Measurements from ENCODE around the gene COMT. TPM values are rescaled to one million over a fixed set of nuclear protein-coding genes. Genes with fewer than 3 reads are reported as not detected.

Gene COMT
- total and polyA plus RNA-seq, 9 of the 15 experiments (the other 6 are each of a cell fraction or from before 2014, with no cell fraction given) = 12.5 to 351 (median 155) TPM

DNA sequence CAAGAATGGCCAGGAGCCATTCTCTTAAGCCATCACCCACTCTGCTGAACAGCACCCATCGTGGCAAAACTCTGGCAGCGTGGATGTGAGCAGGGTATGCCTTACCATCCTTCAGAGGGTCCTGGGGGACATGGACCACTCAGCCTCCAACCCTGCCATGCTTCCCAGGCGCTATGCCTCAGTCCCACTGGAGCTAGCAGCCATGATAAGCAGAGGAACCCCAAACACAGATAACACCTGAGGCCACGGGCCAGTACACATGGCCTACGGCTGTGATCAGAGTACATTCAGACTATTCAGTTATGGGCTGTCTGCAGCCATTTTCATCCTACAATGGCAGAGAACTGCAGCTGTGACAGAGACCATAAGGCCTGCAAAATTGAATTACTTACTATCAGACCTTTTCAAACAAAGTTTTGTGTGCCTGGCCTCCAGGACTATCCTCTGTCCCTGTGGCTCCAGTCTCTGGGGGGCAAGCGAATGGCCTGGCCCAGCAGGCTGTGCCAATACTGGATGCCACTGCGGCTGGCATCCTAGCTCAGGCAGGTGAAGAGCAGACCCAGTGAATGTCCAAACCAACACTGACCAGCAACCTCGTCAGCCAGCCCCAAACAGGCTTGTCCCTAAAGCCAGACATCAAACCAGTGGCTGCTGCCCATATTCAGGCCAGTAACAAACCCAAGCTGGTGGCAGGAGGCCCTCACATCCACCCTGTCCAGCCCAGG is 68.2 kb downstream of the COMT start:
- DNase-seq (ENCODE audit: extremely low read depth in 1 of 4, low spot score in 3 of 4) (peak in 2 of 4 experiments; percentile 74 to 77), ATAC-seq (peak; percentile 38), FAIRE-seq (peak; percentile 81)
- BruUV-seq (replicated peaks) = no TSS peak
- POLR2A ChIA-PET = interaction anchor here (0.5 to 10.0 kb wide), 14 partner anchors 11 to 120 kb away, joined by 3 to 120 read pairs (median 3); partner anchors contain the start of genes RANBP1, TANGO2 and TRMT2A
- peaks cover 18% of the 10 kb centered on the region; the same call in 2 of the 3 replicates for H3K36me3 ChIP-seq (ENCODE audit: control insufficient read depth, insufficient read depth, low read length)
- in situ Hi-C loops (cut with MboI) = loop anchor here (5.0 kb wide), 1 partner anchor 37 kb away; no protein-coding TSS in a partner anchor
- H3K9ac ChIP-seq (ENCODE audit: insufficient read depth in 1 of 2, low read depth in 2 of 2, low read length in 2 of 2) = peak overlapping the region in 1 of 2 experiments; percentile 89; a peak in 2 of 4 replicates
- no peak overlapping the region; the same call in 2 of the 3 replicates for H3K27ac ChIP-seq (ENCODE audit: extremely low read depth, low read depth, low read length)
- peaks cover 34% of the 10 kb centered on the region for H3K79me2 ChIP-seq (ENCODE audit: control insufficient read depth, insufficient read depth, low read length)
- 55% methylated on average over 8 of the region's 8 CpGs for WGBS (ENCODE audit: insufficient coverage, low coverage, missing lambda C conversion rate)
- H3K9me1 ChIP-seq (ENCODE audit: control insufficient read depth, insufficient read depth, low read length) = peaks cover 24% of the 10 kb centered on the region
- H4K20me1 ChIP-seq (replicated peaks; ENCODE audit: control insufficient read depth, insufficient read depth, low read length) = peaks cover 15% of the 10 kb centered on the region; the same call in 1 of the 2 replicates
- H2AFZ ChIP-seq (ENCODE audit: low read depth, low read length) = no peak overlapping the region
- intact Hi-C loops (cut with micrococcal nuclease) = no loop called here
- H3K9me3 ChIP-seq (replicated peaks; ENCODE audit: control insufficient read depth, insufficient read depth, low read depth, low read length) = peaks cover 4% of the 10 kb centered on the region; the same call in 1 of the 2 replicates
- CTCF ChIA-PET (ENCODE audit: low intra/inter-chr PET ratio) = interaction anchor here (5.7 kb wide), 1 partner anchor 39 kb away, joined by 109 read pairs; no protein-coding TSS in a partner anchor
- H3K4me1 ChIP-seq (replicated peaks in 1 of 2; ENCODE audit: control insufficient read depth in 2 of 2, insufficient read depth in 2 of 2, low read length in 2 of 2) = peaks cover 59 to 74% of the 10 kb centered on the region in 2 experiments
- no peaks in the 10 kb centered on the region for H3K27me3 ChIP-seq (ENCODE audit: control insufficient read depth in 2 of 2, insufficient read depth in 2 of 2, low read length in 2 of 2)
- peak overlapping the region; percentile 8; the same call in 1 of the 2 replicates for H3K4me2 ChIP-seq (ENCODE audit: insufficient read depth, low read length)
- no peak overlapping the region for H3K4me3 ChIP-seq
- TF ChIP-seq BHLHE40 (IDR thresholded peaks at IDR 0.05; ENCODE audit: low read length) = peak; percentile 68
- TF ChIP-seq, protein P1, sequence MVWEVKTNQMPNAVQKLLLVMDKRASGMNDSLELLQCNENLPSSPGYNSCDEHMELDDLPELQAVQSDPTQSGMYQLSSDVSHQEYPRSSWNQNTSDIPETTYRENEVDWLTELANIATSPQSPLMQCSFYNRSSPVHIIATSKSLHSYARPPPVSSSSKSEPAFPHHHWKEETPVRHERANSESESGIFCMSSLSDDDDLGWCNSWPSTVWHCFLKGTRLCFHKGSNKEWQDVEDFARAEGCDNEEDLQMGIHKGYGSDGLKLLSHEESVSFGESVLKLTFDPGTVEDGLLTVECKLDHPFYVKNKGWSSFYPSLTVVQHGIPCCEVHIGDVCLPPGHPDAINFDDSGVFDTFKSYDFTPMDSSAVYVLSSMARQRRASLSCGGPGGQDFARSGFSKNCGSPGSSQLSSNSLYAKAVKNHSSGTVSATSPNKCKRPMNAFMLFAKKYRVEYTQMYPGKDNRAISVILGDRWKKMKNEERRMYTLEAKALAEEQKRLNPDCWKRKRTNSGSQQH (CRISPR knock-in tag; IDR thresholded peaks at IDR 0.05) = no peak
- TF ChIP-seq MCM2 (IDR thresholded peaks at IDR 0.05; ENCODE audit: low read depth) = no peak
- TF ChIP-seq, protein P2, sequence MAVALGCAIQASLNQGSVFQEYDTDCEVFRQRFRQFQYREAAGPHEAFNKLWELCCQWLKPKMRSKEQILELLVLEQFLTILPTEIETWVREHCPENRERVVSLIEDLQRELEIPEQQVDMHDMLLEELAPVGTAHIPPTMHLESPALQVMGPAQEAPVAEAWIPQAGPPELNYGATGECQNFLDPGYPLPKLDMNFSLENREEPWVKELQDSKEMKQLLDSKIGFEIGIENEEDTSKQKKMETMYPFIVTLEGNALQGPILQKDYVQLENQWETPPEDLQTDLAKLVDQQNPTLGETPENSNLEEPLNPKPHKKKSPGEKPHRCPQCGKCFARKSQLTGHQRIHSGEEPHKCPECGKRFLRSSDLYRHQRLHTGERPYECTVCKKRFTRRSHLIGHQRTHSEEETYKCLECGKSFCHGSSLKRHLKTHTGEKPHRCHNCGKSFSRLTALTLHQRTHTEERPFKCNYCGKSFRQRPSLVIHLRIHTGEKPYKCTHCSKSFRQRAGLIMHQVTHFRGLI (CRISPR knock-in tag; IDR thresholded peaks at IDR 0.05) = no peak
- TF ChIP-seq, protein P3, sequence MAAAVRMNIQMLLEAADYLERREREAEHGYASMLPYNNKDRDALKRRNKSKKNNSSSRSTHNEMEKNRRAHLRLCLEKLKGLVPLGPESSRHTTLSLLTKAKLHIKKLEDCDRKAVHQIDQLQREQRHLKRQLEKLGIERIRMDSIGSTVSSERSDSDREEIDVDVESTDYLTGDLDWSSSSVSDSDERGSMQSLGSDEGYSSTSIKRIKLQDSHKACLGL (CRISPR knock-in tag; IDR thresholded peaks at IDR 0.05; ENCODE audit: borderline replicate concordance, poor library complexity, severe bottlenecking) = no peak
- TF ChIP-seq, protein P4, sequence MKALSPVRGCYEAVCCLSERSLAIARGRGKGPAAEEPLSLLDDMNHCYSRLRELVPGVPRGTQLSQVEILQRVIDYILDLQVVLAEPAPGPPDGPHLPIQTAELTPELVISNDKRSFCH (CRISPR knock-in tag; IDR thresholded peaks at IDR 0.05) = no peak
- TF ChIP-seq, protein P4 (tag; IDR thresholded peaks at IDR 0.05) = no peak
- no peak for TF ChIP-seq DDX20 (tag; IDR thresholded peaks at IDR 0.05; ENCODE audit: low read depth)
- no peak for TF ChIP-seq FOSL1 (tag; conservative IDR thresholded peaks at IDR 0.05)
- no peak for TF ChIP-seq ZNF764 (CRISPR knock-in tag; IDR thresholded peaks at IDR 0.05; ENCODE audit: low read depth)
- no peak for TF ChIP-seq GATAD2B (IDR thresholded peaks at IDR 0.05; ENCODE audit: borderline replicate concordance)
- TF ChIP-seq CBFA2T3 (IDR thresholded peaks at IDR 0.05) = peak; percentile 63
- no peak; the same call in 1 of the 2 replicates for TF ChIP-seq ZNF165 (CRISPR knock-in tag; IDR thresholded peaks at IDR 0.05; ENCODE audit: borderline replicate concordance)
- TF ChIP-seq, protein P5, sequence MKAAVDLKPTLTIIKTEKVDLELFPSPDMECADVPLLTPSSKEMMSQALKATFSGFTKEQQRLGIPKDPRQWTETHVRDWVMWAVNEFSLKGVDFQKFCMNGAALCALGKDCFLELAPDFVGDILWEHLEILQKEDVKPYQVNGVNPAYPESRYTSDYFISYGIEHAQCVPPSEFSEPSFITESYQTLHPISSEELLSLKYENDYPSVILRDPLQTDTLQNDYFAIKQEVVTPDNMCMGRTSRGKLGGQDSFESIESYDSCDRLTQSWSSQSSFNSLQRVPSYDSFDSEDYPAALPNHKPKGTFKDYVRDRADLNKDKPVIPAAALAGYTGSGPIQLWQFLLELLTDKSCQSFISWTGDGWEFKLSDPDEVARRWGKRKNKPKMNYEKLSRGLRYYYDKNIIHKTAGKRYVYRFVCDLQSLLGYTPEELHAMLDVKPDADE (conservative IDR thresholded peaks at IDR 0.05; ENCODE audit: control insufficient read depth, low read depth, low read length) = 0 out of 2 replicates have a peak, but pooled peaks have one; percentile 54
- TF ChIP-seq DACH1 (IDR thresholded peaks at IDR 0.05; ENCODE audit: partially characterized antibody) = no peak
